SK-N-SH (cell line): Measurements from ENCODE around the gene MIOX. TPM values are rescaled to one million over a fixed set of nuclear protein-coding genes. Genes with fewer than 3 reads are reported as not detected.

Source experiments
- CTCF ChIA-PET: fragments of 300-600, 350-600 bp; formaldehyde crosslinking; extraction: SDS; loops from one replicate; lab custom pipeline; 2021; lab: Yijun Ruan, JAX
- POLR2A ChIA-PET: fragments of 350-600 bp; sonication (Branson Sonifier 250); formaldehyde crosslinking; extraction: SDS; loops from one replicate; lab custom pipeline; 2020; ENCODE audit warnings: antibody characterized with exemption, inconsistent platforms; lab: Yijun Ruan, JAX
- DNase-seq: peaks from one replicate; pipeline ENCODE4 v3.0.0; 2012
- H2AFZ ChIP-seq: fragments of 200-600 bp; sonication (generic); 2 replicates; pipeline ENCODE4 v1.8.1; 2016; ENCODE audit warnings: antibody characterized with exemption, mild to moderate bottlenecking, low read depth
- H3F3A ChIP-seq: fragments of 200-600 bp; sonication (generic); replicated peaks from 2 replicates; pipeline ENCODE3; 2016; ENCODE audit warnings: antibody characterized with exemption, mild to moderate bottlenecking; ENCODE audit not compliant: insufficient read depth
- H3K27ac ChIP-seq, 2 experiments: fragments of 200-500 bp in 1 of 2; fragments of 200-600 bp in 1 of 2; sonication (Bioruptor generic) in 1 of 2; sonication (generic), shearing (Covaris generic) in 1 of 2; 2 replicates each; pipeline versions ENCODE4 v1.5.1 to v1.6.1; 2014 to 2016; ENCODE audit warnings: low read depth in 2 of 2, inconsistent platforms in 1 of 2, low read length in 1 of 2, mild to moderate bottlenecking in 1 of 2, mixed read lengths in 1 of 2
- H3K27me3 ChIP-seq: fragments of 200-600 bp; sonication (generic), shearing (Covaris generic); 2 replicates; pipeline ENCODE4 v1.6.1; 2016; ENCODE audit warnings: mixed run types; ENCODE audit not compliant: insufficient read depth
- H3K36me3 ChIP-seq, 2 experiments: fragments of 200-500 bp in 1 of 2; fragments of 200-600 bp in 1 of 2; sonication (Bioruptor generic) in 1 of 2; sonication (generic) in 1 of 2; replicated peaks in 1 of 2; 2 replicates each; pipeline versions ENCODE3 to v1.5.1; 2014 to 2016; ENCODE audit warnings: low read length in 1 of 2, mild to moderate bottlenecking in 1 of 2; ENCODE audit not compliant: insufficient read depth in 2 of 2, control insufficient read depth in 1 of 2
- H3K4me1 ChIP-seq, 2 experiments: fragments of 200-500 bp in 1 of 2; fragments of 200-600 bp in 1 of 2; sonication (Bioruptor generic) in 1 of 2; sonication (generic), shearing (Covaris generic) in 1 of 2; 2 replicates each; pipeline versions ENCODE4 v1.5.1 to v1.6.1; 2014 to 2016; ENCODE audit warnings: low read depth in 1 of 2, low read length in 1 of 2, mixed run types in 1 of 2; ENCODE audit not compliant: insufficient read depth in 2 of 2, control insufficient read depth in 1 of 2
- H3K4me2 ChIP-seq: fragments of 200-600 bp; sonication (generic), shearing (Covaris generic); 2 replicates; pipeline ENCODE4 v1.6.1; 2017; ENCODE audit warnings: mixed run types
- H3K4me3 ChIP-seq, 2 experiments: fragments of 200-500 bp in 1 of 2; fragments of 200-600 bp in 1 of 2; sonication (Bioruptor generic) in 1 of 2; sonication (generic), shearing (Covaris generic) in 1 of 2; 2 replicates each; pipeline versions ENCODE4 v1.5.1 to v1.8.1; 2014 to 2016; ENCODE audit warnings: low read depth in 2 of 2, inconsistent platforms in 1 of 2, low read length in 1 of 2, mild to moderate bottlenecking in 1 of 2, mixed read lengths in 1 of 2, moderate library complexity in 1 of 2
- H3K79me2 ChIP-seq: fragments of 200-600 bp; sonication (generic); 2 replicates; pipeline ENCODE4 v1.8.1; 2017; ENCODE audit warnings: mild to moderate bottlenecking; ENCODE audit not compliant: insufficient read depth
- H3K9ac ChIP-seq: fragments of 200-600 bp; sonication (generic); 2 replicates; pipeline ENCODE4 v1.6.1; 2017; ENCODE audit warnings: mixed run types
- H3K9me2 ChIP-seq: fragments of 200-600 bp; sonication (generic); 2 replicates; pipeline ENCODE4 v1.6.1; 2017; ENCODE audit warnings: mixed run types
- H3K9me3 ChIP-seq: fragments of 200-600 bp; sonication (generic); 2 replicates; pipeline ENCODE4 v1.6.1; 2017; ENCODE audit warnings: mixed run types, mild to moderate bottlenecking, moderate library complexity
- H4K20me1 ChIP-seq: fragments of 200-600 bp; sonication (generic); 2 replicates; pipeline ENCODE4 v1.6.1; 2017; ENCODE audit warnings: mild to moderate bottlenecking, mixed run types; ENCODE audit not compliant: insufficient read depth
- CHD2 ChIP-seq: fragments of 150-350 bp; IDR thresholded peaks from 2 replicates; pipeline ENCODE4 v1.6.1; 2018; ENCODE audit warnings: low read length; ENCODE audit not compliant: partially characterized antibody
- CTCF ChIP-seq: fragments of 200-600 bp; sonication (generic); IDR thresholded peaks from 2 replicates; pipeline ENCODE4 v1.6.1; 2017; ENCODE audit warnings: antibody characterized with exemption, mild to moderate bottlenecking, moderate library complexity
- ELF1 ChIP-seq: IDR thresholded peaks from 2 replicates; pipeline ENCODE4 v1.4.0; 2012
- EP300 ChIP-seq, 2 experiments: IDR thresholded peaks; 2 replicates each; pipeline versions ENCODE4 v1.4.0 to v1.6.1; 2012; ENCODE audit warnings: borderline replicate concordance in 1 of 2, low read depth in 1 of 2, low read length in 1 of 2
- FOXJ3 ChIP-seq: sonication (generic); formaldehyde crosslinking; IDR thresholded peaks from 2 replicates; pipeline ENCODE4 v1.5.1; 2020; ENCODE audit warnings: mild to moderate bottlenecking, missing genetic modification reagents
- FOXM1 ChIP-seq: IDR thresholded peaks from 2 replicates; pipeline ENCODE4 v1.4.0; 2012; ENCODE audit warnings: low read depth, mild to moderate bottlenecking
- GABPA ChIP-seq: IDR thresholded peaks from 2 replicates; pipeline ENCODE4 v1.4.0; 2012; ENCODE audit warnings: low read depth, mild to moderate bottlenecking
- IRF3 ChIP-seq: fragments of 150-350 bp; IDR thresholded peaks from 2 replicates; pipeline ENCODE4 v1.6.1; 2016; ENCODE audit warnings: mild to moderate bottlenecking, low read depth, low read length
- JUND ChIP-seq: IDR thresholded peaks from 2 replicates; pipeline ENCODE4 v1.4.0; 2012
- MEF2A ChIP-seq: IDR thresholded peaks from 2 replicates; pipeline ENCODE4 v1.4.0; 2012; ENCODE audit warnings: low read depth, borderline replicate concordance
- MXI1 ChIP-seq: IDR thresholded peaks from 2 replicates; pipeline ENCODE4 v1.6.1; 2012; ENCODE audit warnings: mild to moderate bottlenecking, low read depth, low read length, improper control_type of control experiment
- NFIC ChIP-seq: IDR thresholded peaks from 2 replicates; pipeline ENCODE4 v1.4.0; 2012; ENCODE audit warnings: borderline replicate concordance
- NRF1 ChIP-seq: IDR thresholded peaks from 2 replicates; pipeline ENCODE4 v1.6.1; 2012; ENCODE audit warnings: low read depth, mild to moderate bottlenecking, low read length
- PBX3 ChIP-seq: IDR thresholded peaks from 2 replicates; pipeline ENCODE4; 2012
- POLR2AphosphoS5 ChIP-seq: IDR thresholded peaks from 2 replicates; pipeline ENCODE4 v1.6.1; 2012; ENCODE audit warnings: low read depth, low read length
- RAD21 ChIP-seq: IDR thresholded peaks from 2 replicates; pipeline ENCODE4 v1.6.1; 2012; ENCODE audit warnings: mild to moderate bottlenecking, low read length
- RCOR1 ChIP-seq: fragments of 150-350 bp; IDR thresholded peaks from 2 replicates; pipeline ENCODE4 v1.6.1; 2017; ENCODE audit warnings: antibody characterized with exemption, low read length
- REST ChIP-seq: IDR thresholded peaks from 2 replicates; pipeline ENCODE4 v1.6.1; 2012; ENCODE audit warnings: mild to moderate bottlenecking, low read depth, low read length, moderate library complexity
- SIN3A ChIP-seq: IDR thresholded peaks from 2 replicates; pipeline ENCODE4 v1.6.1; 2012; ENCODE audit warnings: low read depth, mild to moderate bottlenecking, low read length, moderate library complexity, borderline replicate concordance
- TEAD4 ChIP-seq: IDR thresholded peaks from 2 replicates; pipeline ENCODE4 v1.4.0; 2012; ENCODE audit warnings: mild to moderate bottlenecking, borderline replicate concordance; ENCODE audit not compliant: insufficient read depth
- USF1 ChIP-seq: IDR thresholded peaks from 2 replicates; pipeline ENCODE4 v1.4.0; 2012; ENCODE audit warnings: low read depth, borderline replicate concordance
- USF2 ChIP-seq: fragments of 150-350 bp; IDR thresholded peaks from 2 replicates; pipeline ENCODE4 v1.6.1; 2017; ENCODE audit warnings: antibody characterized with exemption, low read length, low read depth, borderline replicate concordance
- YY1 ChIP-seq: IDR thresholded peaks from 2 replicates; pipeline ENCODE4 v1.4.0; 2012; ENCODE audit warnings: low read depth, mild to moderate bottlenecking
- WGBS: methylation state at CpG from one replicate; pipeline ENCODE4 v1.1.6; 2017; ENCODE audit warnings: low lambda C conversion rate; 5-methylcytosine and 5-hydroxymethylcytosine counted together
- polyA plus RNA-seq, 3 experiments: library from polyadenylated mRNA; depleted of rRNA; stranded (reverse); fragments of >200 nt; gene quantifications; 2 replicates each; pipeline ENCODE4 v1.2.3, GENCODE V29; 2012

The MIOX gene
- polyA plus RNA-seq, 1 of the 3 experiments (the other 2 are of a cell fraction): 0.05 TPM

GRCh38 chr22:50474710-50475651, 11.7 kb upstream of the MIOX start, which contains the start of gene SBF1:
SBF1 (minus strand) TSS chr22:50475035; CDS start chr22:50474840, 195 bp downstream.
- peaks cover under 1 to 39% of the 10 kb centered on the region in 2 experiments; a peak in 2 of 4 replicates for H3K4me1 ChIP-seq
- 11% methylated on average over 9 of the region's 97 CpGs for WGBS
- no peaks in the 10 kb centered on the region for H3K9me2 ChIP-seq
- H3F3A ChIP-seq: no peaks in the 10 kb centered on the region
- H3K36me3 ChIP-seq: peaks cover 0 to 2% of the 10 kb centered on the region in 2 experiments
- H3K4me2 ChIP-seq: peak within 1 kb of the TSS; percentile 90
- peak within 1 kb of the TSS; percentile 76 for H3K9ac ChIP-seq
- H3K27ac ChIP-seq: peak within 1 kb of the TSS; percentile 38 to 72; a peak in 2 of 4 replicates
- H3K4me3 ChIP-seq: peak within 1 kb of the TSS; percentile 77 to 88
- POLR2A ChIA-PET: interaction anchor here (1.0 kb wide), 1 partner anchor 37 kb away, joined by 3 read pairs; no protein-coding TSS in a partner anchor
- peaks cover 42% of the 10 kb centered on the region for H4K20me1 ChIP-seq
- H3K27me3 ChIP-seq: no peaks in the 10 kb centered on the region
- peak within 1 kb of the TSS; percentile 92 for H2AFZ ChIP-seq
- peak; percentile 100 for DNase-seq
- H3K9me3 ChIP-seq: no peaks in the 10 kb centered on the region
- CTCF ChIA-PET: interaction anchor here (0.6 to 5.1 kb wide), 5 partner anchors 9 to 231 kb away, joined by 3 to 24 read pairs (median 3); no protein-coding TSS in a partner anchor
- H3K79me2 ChIP-seq: peaks cover 43% of the 10 kb centered on the region
- TF ChIP-seq REST: no peak
- no peak for TF ChIP-seq TEAD4
- no peak for TF ChIP-seq NFIC
- TF ChIP-seq IRF3: no peak
- no peak for TF ChIP-seq USF2
- TF ChIP-seq PBX3: no peak
- 0 out of 2 replicates have a peak, but pooled peaks have one; percentile 19 for TF ChIP-seq YY1
- TF ChIP-seq CTCF: no peak
- no peak for TF ChIP-seq JUND
- TF ChIP-seq RCOR1: no peak
- peak; percentile 87 for TF ChIP-seq NRF1
- TF ChIP-seq USF1: no peak
- TF ChIP-seq ELF1: no peak
- TF ChIP-seq FOXJ3 (CRISPR knock-in tag): no peak
- peak; percentile 79 for TF ChIP-seq POLR2AphosphoS5
- TF ChIP-seq MXI1: no peak
- no peak for TF ChIP-seq EP300 (IDR thresholded peaks at IDR 0.05; ENCODE audit: borderline replicate concordance in 1 of 2, low read depth in 1 of 2, low read length in 1 of 2)
- TF ChIP-seq MEF2A: no peak
- peak; percentile 6 for TF ChIP-seq CHD2
- TF ChIP-seq SIN3A: no peak
- no peak for TF ChIP-seq RAD21
- TF ChIP-seq GABPA: no peak
- TF ChIP-seq FOXM1: no peak
